IMR-90 (cell line): ENCODE data around the gene MBOAT1. TPM values are rescaled to one million over a fixed set of nuclear protein-coding genes. Genes with fewer than 3 reads are reported as not detected.

Experiments used
- ATAC-seq: fragments of 200-7000 bp; cut with Tn5 transposase; 2 replicates; pipeline ENCODE4 v1.9.1; 2020; ENCODE audit warnings: low read depth, mild to moderate bottlenecking, moderate library complexity
- BruUV-seq: library from RNA; stranded (reverse); fragments of 400-500 nt; replicated peaks from 2 replicates; lab custom pipeline; 2021; lab: Mats Ljungman, UMichigan
- CTCF ChIA-PET: fragments of 300-600 bp; formaldehyde crosslinking; extraction: SDS; loops from one replicate; lab custom pipeline; 2021; ENCODE audit warnings: antibody characterized with exemption; lab: Yijun Ruan, JAX
- POLR2A ChIA-PET: fragments of 300-600 bp; sonication (Branson Sonifier 250); formaldehyde crosslinking; loops from one replicate; lab custom pipeline; 2022; ENCODE audit warnings: antibody characterized with exemption; ENCODE audit not compliant: unreplicated experiment; lab: Charles Lee
- DNase-seq: peaks from one replicate; pipeline ENCODE4 v3.0.0; 2013
- H2AFZ ChIP-seq: replicated peaks from 2 replicates; pipeline ENCODE3; 2013; ENCODE audit warnings: low read length, mild to moderate bottlenecking; ENCODE audit not compliant: poor library complexity
- H2AK5ac ChIP-seq: 2 replicates; pipeline ENCODE4 v1.6.1; 2013; ENCODE audit warnings: low read depth, low read length, inconsistent platforms
- H2AK9ac ChIP-seq: replicated peaks from 2 replicates; pipeline ENCODE3; 2013; ENCODE audit warnings: mild to moderate bottlenecking, low read depth, low read length, moderate library complexity; ENCODE audit not compliant: poor library complexity
- H2BK120ac ChIP-seq: 2 replicates; pipeline ENCODE4 v1.6.1; 2013; ENCODE audit warnings: low read depth, low read length, inconsistent platforms
- H2BK15ac ChIP-seq: 3 replicates; pipeline ENCODE4 v1.6.1; 2013; ENCODE audit warnings: low read depth, low read length, inconsistent platforms
- H2BK20ac ChIP-seq: 2 replicates; pipeline ENCODE4 v1.6.1; 2013; ENCODE audit warnings: low read depth, mild to moderate bottlenecking, inconsistent platforms, low read length, moderate library complexity
- H2BK5ac ChIP-seq: 2 replicates; pipeline ENCODE4 v1.6.1; 2013; ENCODE audit warnings: mild to moderate bottlenecking, low read depth, low read length, inconsistent platforms; ENCODE audit not compliant: poor library complexity, severe bottlenecking
- H3K14ac ChIP-seq: replicated peaks from 2 replicates; pipeline ENCODE4 v1.6.1; 2013; ENCODE audit warnings: low read depth, low read length, inconsistent platforms
- H3K18ac ChIP-seq: 2 replicates; pipeline ENCODE4 v1.6.1; 2013; ENCODE audit warnings: low read depth, low read length, control low read depth
- H3K23ac ChIP-seq: 2 replicates; pipeline ENCODE4 v1.6.1; 2013; ENCODE audit warnings: low read depth, low read length, inconsistent platforms
- H3K27ac ChIP-seq: 2 replicates; pipeline ENCODE4 v1.5.1; 2013; ENCODE audit warnings: mild to moderate bottlenecking, control low read depth, low read length; ENCODE audit not compliant: insufficient read depth
- H3K27me3 ChIP-seq: 2 replicates; pipeline ENCODE4 v1.6.1; 2013; ENCODE audit warnings: low read length; ENCODE audit not compliant: control insufficient read depth, insufficient read depth
- H3K36me3 ChIP-seq: 2 replicates; pipeline ENCODE4 v1.6.1; 2013; ENCODE audit warnings: low read length, mixed read lengths; ENCODE audit not compliant: control insufficient read depth, insufficient read depth
- H3K4ac ChIP-seq: 2 replicates; pipeline ENCODE4 v1.6.1; 2013; ENCODE audit warnings: low read depth, low read length, inconsistent platforms
- H3K4me1 ChIP-seq: 2 replicates; pipeline ENCODE4 v1.6.1; 2013; ENCODE audit warnings: low read length, mixed read lengths; ENCODE audit not compliant: control insufficient read depth, insufficient read depth
- H3K4me2 ChIP-seq: 2 replicates; pipeline ENCODE4 v1.6.1; 2013; ENCODE audit warnings: low read depth, mild to moderate bottlenecking, control low read depth, low read length, moderate library complexity
- H3K4me3 ChIP-seq: 2 replicates; pipeline ENCODE4 v1.5.1; 2013; ENCODE audit warnings: low read depth, mild to moderate bottlenecking, control low read depth, low read length, moderate library complexity; ENCODE audit not compliant: insufficient read depth
- H3K56ac ChIP-seq: 2 replicates; pipeline ENCODE4 v1.6.1; 2013; ENCODE audit warnings: low read length, inconsistent platforms; ENCODE audit not compliant: insufficient read depth; ENCODE audit errors: extremely low read depth
- H3K79me1 ChIP-seq, 2 experiments: 2 replicates each; pipeline ENCODE4 v1.6.1; 2013; ENCODE audit warnings: low read length in 2 of 2, inconsistent platforms in 1 of 2, low read depth in 1 of 2
- H3K9ac ChIP-seq: 2 replicates; pipeline ENCODE4 v1.6.1; 2013; ENCODE audit warnings: low read depth, low read length, control low read depth
- H3K9me1 ChIP-seq: 2 replicates; pipeline ENCODE4 v1.6.1; 2013; ENCODE audit warnings: low read length, inconsistent platforms; ENCODE audit not compliant: insufficient read depth
- H3K9me3 ChIP-seq: 2 replicates; pipeline ENCODE4 v1.6.1; 2013; ENCODE audit warnings: low read length; ENCODE audit not compliant: control insufficient read depth, insufficient read depth
- H4K20me1 ChIP-seq: 2 replicates; pipeline ENCODE4 v1.6.1; 2013; ENCODE audit warnings: low read length, inconsistent platforms; ENCODE audit not compliant: insufficient read depth
- H4K5ac ChIP-seq: 2 replicates; pipeline ENCODE4 v1.6.1; 2013; ENCODE audit warnings: mild to moderate bottlenecking, low read depth, low read length, control low read depth
- H4K8ac ChIP-seq, 2 experiments: 2 replicates each; pipeline ENCODE4 v1.6.1; 2013; ENCODE audit warnings: low read depth in 2 of 2, low read length in 2 of 2, control low read depth in 1 of 2, inconsistent platforms in 1 of 2
- H4K91ac ChIP-seq: 2 replicates; pipeline ENCODE4 v1.6.1; 2013; ENCODE audit warnings: low read depth, low read length, inconsistent platforms; ENCODE audit not compliant: insufficient read depth
- BHLHE40 ChIP-seq: fragments of 150-350 bp; IDR thresholded peaks from 2 replicates; pipeline ENCODE4 v1.6.1; 2016; ENCODE audit warnings: mild to moderate bottlenecking, low read depth, low read length
- CEBPB ChIP-seq: IDR thresholded peaks from 2 replicates; pipeline ENCODE4 v1.6.1; 2012; ENCODE audit warnings: low read depth, low read length, improper control_type of control experiment
- CHD1 ChIP-seq: IDR thresholded peaks from 2 replicates; pipeline ENCODE4 v1.6.1; 2012; ENCODE audit warnings: low read depth, low read length, improper control_type of control experiment
- FOS ChIP-seq: fragments of 150-350 bp; IDR thresholded peaks from 2 replicates; pipeline ENCODE4 v1.6.1; 2016; ENCODE audit warnings: low read depth, low read length
- MAFK ChIP-seq: IDR thresholded peaks from 2 replicates; pipeline ENCODE4 v1.6.1; 2012; ENCODE audit warnings: low read depth, low read length, improper control_type of control experiment
- MAZ ChIP-seq: IDR thresholded peaks from 2 replicates; pipeline ENCODE4 v1.6.1; 2012; ENCODE audit warnings: low read depth, mild to moderate bottlenecking, low read length, improper control_type of control experiment, moderate library complexity, borderline replicate concordance
- MXI1 ChIP-seq: IDR thresholded peaks from 2 replicates; pipeline ENCODE4 v1.6.1; 2012; ENCODE audit warnings: low read depth, mild to moderate bottlenecking, low read length, moderate library complexity, borderline replicate concordance
- NFE2L2 ChIP-seq: fragments of 150-350 bp; IDR thresholded peaks from 2 replicates; pipeline ENCODE4 v1.6.1; 2016; ENCODE audit warnings: low read depth, mild to moderate bottlenecking, low read length
- POLR2A ChIP-seq: IDR thresholded peaks from 2 replicates; pipeline ENCODE4 v1.6.1; 2012; ENCODE audit warnings: mild to moderate bottlenecking, low read depth, low read length
- RAD21 ChIP-seq: IDR thresholded peaks from 2 replicates; pipeline ENCODE4 v1.6.1; 2012; ENCODE audit warnings: low read length, improper control_type of control experiment
- RCOR1 ChIP-seq: IDR thresholded peaks from 2 replicates; pipeline ENCODE4 v1.6.1; 2012; ENCODE audit warnings: mild to moderate bottlenecking, low read length, improper control_type of control experiment; ENCODE audit not compliant: insufficient replicate concordance
- RFX5 ChIP-seq: IDR thresholded peaks from 2 replicates; pipeline ENCODE4 v1.8.0; 2012; ENCODE audit warnings: low read depth, mild to moderate bottlenecking, low read length, moderate library complexity
- SMC3 ChIP-seq: fragments of 150-350 bp; IDR thresholded peaks from 2 replicates; pipeline ENCODE4 v1.6.1; 2016; ENCODE audit warnings: low read depth, mild to moderate bottlenecking, antibody characterized with exemption, low read length, moderate library complexity
- dilution Hi-C: fragments of 300-500 bp; cut with HindIII; formaldehyde crosslinking; loops from one replicate; pipeline ENCODE4 v1.14.3; 2018; ENCODE audit warnings: low sequenced_read_pairs; ENCODE audit not compliant: unreplicated experiment
- in situ Hi-C: fragments of 300-500 bp; cut with MboI; formaldehyde crosslinking; loops from 3 replicates; pipeline ENCODE4 v1.14.3; 2019; ENCODE audit warnings: low sequenced_read_pairs, inconsistent platforms, mixed read lengths
- intact Hi-C: fragments of 100-400 bp; cut with micrococcal nuclease; formaldehyde crosslinking; loops from 2 replicates; pipeline ENCODE4 v1.10.0; 2022
- polyA plus RNA-seq, 3 experiments: library from polyadenylated mRNA; depleted of rRNA; stranded (reverse); fragments of >200 nt; gene quantifications; 2 replicates each; pipeline ENCODE4 v1.2.3, GENCODE V29; 2012; ENCODE audit warnings: low replicate concordance in 1 of 3
- total RNA-seq: library from RNA; depleted of rRNA; stranded (reverse); fragments of >200 nt; gene quantifications from 2 replicates; pipeline ENCODE4 v1.2.3, GENCODE V29; 2012
- TF ChIP-seq, protein P1 (sequence below): fragments of 150-350 bp; IDR thresholded peaks from 2 replicates; pipeline ENCODE4 v1.6.1; 2016; ENCODE audit warnings: low read depth, mild to moderate bottlenecking, low read length, moderate library complexity, borderline replicate concordance
- TF ChIP-seq, protein P2 (sequence below): conservative IDR thresholded peaks from 2 replicates; pipeline ENCODE4 v1.5.1; 2012; ENCODE audit warnings: mild to moderate bottlenecking, low read depth, low read length, improper control_type of control experiment
- TF ChIP-seq, protein P3 (sequence below): fragments of 150-350 bp; IDR thresholded peaks from 2 replicates; pipeline ENCODE4 v1.6.1; 2017; ENCODE audit warnings: mild to moderate bottlenecking, antibody characterized with exemption, low read length, low read depth

The MBOAT1 gene
- total and polyA plus RNA-seq, 2 of the 4 experiments (the other 2 are of a cell fraction), result 1.6 to 4.7 TPM

DNA sequence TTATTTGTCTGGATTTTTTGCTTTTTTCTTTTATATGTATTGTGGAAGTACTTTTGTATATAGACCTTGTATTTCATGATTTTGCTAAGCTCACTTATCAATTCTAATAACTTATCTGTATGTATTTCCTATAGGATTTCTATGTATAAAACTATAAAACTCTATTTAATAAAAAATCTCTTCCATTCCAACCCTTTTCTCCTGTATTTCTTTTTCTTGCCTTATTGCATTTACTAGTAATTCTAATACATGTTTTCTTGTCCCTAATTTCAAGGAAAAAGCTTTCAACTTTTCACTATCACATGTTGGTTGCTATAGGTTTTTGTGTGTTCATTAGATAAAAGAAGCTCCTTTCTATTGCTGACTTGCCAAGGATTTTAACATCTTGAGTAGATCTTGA lies 125.3 kb downstream of the MBOAT1 start:
- no peak overlapping the region for H4K5ac ChIP-seq
- no peak overlapping the region for H3K4me2 ChIP-seq
- no peak for DNase-seq
- BruUV-seq, result no TSS peak
- H3K79me1 ChIP-seq, result no peaks in the 10 kb centered on the region
- no peak overlapping the region for H2BK120ac ChIP-seq
- H3K23ac ChIP-seq, result no peak overlapping the region
- H4K91ac ChIP-seq, result no peak overlapping the region
- H3K4me3 ChIP-seq, result no peak overlapping the region
- no peak for TF ChIP-seq BHLHE40
- TF ChIP-seq POLR2A, result no peak
- TF ChIP-seq, protein P1, sequence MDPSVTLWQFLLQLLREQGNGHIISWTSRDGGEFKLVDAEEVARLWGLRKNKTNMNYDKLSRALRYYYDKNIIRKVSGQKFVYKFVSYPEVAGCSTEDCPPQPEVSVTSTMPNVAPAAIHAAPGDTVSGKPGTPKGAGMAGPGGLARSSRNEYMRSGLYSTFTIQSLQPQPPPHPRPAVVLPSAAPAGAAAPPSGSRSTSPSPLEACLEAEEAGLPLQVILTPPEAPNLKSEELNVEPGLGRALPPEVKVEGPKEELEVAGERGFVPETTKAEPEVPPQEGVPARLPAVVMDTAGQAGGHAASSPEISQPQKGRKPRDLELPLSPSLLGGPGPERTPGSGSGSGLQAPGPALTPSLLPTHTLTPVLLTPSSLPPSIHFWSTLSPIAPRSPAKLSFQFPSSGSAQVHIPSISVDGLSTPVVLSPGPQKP, result no peak
- TF ChIP-seq CHD1, result no peak
- no peak for TF ChIP-seq MAZ
- TF ChIP-seq CEBPB, result no peak
- TF ChIP-seq RCOR1, result no peak
- no peak for TF ChIP-seq RFX5
- TF ChIP-seq SMC3, result no peak
- no peak for TF ChIP-seq NFE2L2
- no peak for TF ChIP-seq RAD21
- TF ChIP-seq MAFK, result no peak
- TF ChIP-seq, protein P2, sequence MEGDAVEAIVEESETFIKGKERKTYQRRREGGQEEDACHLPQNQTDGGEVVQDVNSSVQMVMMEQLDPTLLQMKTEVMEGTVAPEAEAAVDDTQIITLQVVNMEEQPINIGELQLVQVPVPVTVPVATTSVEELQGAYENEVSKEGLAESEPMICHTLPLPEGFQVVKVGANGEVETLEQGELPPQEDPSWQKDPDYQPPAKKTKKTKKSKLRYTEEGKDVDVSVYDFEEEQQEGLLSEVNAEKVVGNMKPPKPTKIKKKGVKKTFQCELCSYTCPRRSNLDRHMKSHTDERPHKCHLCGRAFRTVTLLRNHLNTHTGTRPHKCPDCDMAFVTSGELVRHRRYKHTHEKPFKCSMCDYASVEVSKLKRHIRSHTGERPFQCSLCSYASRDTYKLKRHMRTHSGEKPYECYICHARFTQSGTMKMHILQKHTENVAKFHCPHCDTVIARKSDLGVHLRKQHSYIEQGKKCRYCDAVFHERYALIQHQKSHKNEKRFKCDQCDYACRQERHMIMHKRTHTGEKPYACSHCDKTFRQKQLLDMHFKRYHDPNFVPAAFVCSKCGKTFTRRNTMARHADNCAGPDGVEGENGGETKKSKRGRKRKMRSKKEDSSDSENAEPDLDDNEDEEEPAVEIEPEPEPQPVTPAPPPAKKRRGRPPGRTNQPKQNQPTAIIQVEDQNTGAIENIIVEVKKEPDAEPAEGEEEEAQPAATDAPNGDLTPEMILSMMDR, result no peak
- no peak for TF ChIP-seq FOS
- no peak for TF ChIP-seq MXI1
- TF ChIP-seq, protein P3, sequence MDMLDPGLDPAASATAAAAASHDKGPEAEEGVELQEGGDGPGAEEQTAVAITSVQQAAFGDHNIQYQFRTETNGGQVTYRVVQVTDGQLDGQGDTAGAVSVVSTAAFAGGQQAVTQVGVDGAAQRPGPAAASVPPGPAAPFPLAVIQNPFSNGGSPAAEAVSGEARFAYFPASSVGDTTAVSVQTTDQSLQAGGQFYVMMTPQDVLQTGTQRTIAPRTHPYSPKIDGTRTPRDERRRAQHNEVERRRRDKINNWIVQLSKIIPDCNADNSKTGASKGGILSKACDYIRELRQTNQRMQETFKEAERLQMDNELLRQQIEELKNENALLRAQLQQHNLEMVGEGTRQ, result no peak
- no peak overlapping the region for H2AK9ac ChIP-seq
- no peaks in the 10 kb centered on the region for H3K4me1 ChIP-seq
- H3K36me3 ChIP-seq, result no peaks in the 10 kb centered on the region
- no peak overlapping the region for H2BK20ac ChIP-seq
- no peaks in the 10 kb centered on the region for H4K20me1 ChIP-seq
- H3K9ac ChIP-seq, result no peak overlapping the region
- H2AK5ac ChIP-seq, result no peak overlapping the region
- H3K18ac ChIP-seq, result no peak overlapping the region
- intact Hi-C loops (no loop called here), dilution Hi-C loops (no loop called here), in situ Hi-C loops (no loop called here)
- CTCF ChIA-PET, result no interaction called here
- H3K14ac ChIP-seq, result no peak overlapping the region
- no peaks in the 10 kb centered on the region for H3K27me3 ChIP-seq
- H2AFZ ChIP-seq, result no peak overlapping the region
- H3K9me1 ChIP-seq, result no peaks in the 10 kb centered on the region
- no peak overlapping the region for H2BK15ac ChIP-seq
- POLR2A ChIA-PET, result no interaction called here
- H2BK5ac ChIP-seq, result no peak overlapping the region
- H3K4ac ChIP-seq, result no peak overlapping the region
- ATAC-seq, result no peak
- no peak overlapping the region for H3K27ac ChIP-seq
- no peak overlapping the region for H3K56ac ChIP-seq
- no peaks in the 10 kb centered on the region for H3K9me3 ChIP-seq
- no peak overlapping the region for H4K8ac ChIP-seq
